Lung (tissue), 12 donors: ENCODE results near the gene DDN. TPM values are rescaled to one million over a fixed set of nuclear protein-coding genes. Genes with fewer than 3 reads are reported as not detected.

ENCODE experiments used
- ATAC-seq: fragments of 200-7000 bp; cut with Tn5 transposase; one replicate; pipeline ENCODE4 v1.9.1; 2020; ENCODE audit warnings: moderate number of reproducible peaks; ENCODE audit not compliant: insufficient read depth, low FRiP score
- DNase-seq, 3 donors: peaks; one replicate each; pipeline ENCODE4 v3.0.0-alpha.2; 2013 to 2017
- H3K27ac ChIP-seq, 2 donors: one replicate each; pipeline ENCODE4 v1.5.1; 2013; ENCODE audit warnings: mild to moderate bottlenecking in 2 of 2, moderate library complexity in 2 of 2, control low read depth in 1 of 2, inconsistent platforms in 1 of 2, low read depth in 1 of 2, low read length in 1 of 2
- H3K27me3 ChIP-seq, 3 donors: one replicate each; pipeline ENCODE4 v1.5.1; 2013; ENCODE audit warnings: low read length in 2 of 3; ENCODE audit not compliant: control insufficient read depth in 3 of 3, insufficient read depth in 3 of 3
- H3K36me3 ChIP-seq, 4 donors: one replicate each; pipeline ENCODE4 v1.5.1; 2013; ENCODE audit warnings: low read length in 4 of 4, mild to moderate bottlenecking in 1 of 4, moderate library complexity in 1 of 4; ENCODE audit not compliant: control insufficient read depth in 4 of 4, insufficient read depth in 4 of 4
- H3K4me1 ChIP-seq, 5 donors: one replicate each; pipeline ENCODE4 v1.5.1; 2013; ENCODE audit warnings: low read length in 5 of 5, mild to moderate bottlenecking in 2 of 5, moderate library complexity in 1 of 5; ENCODE audit not compliant: control insufficient read depth in 5 of 5, insufficient read depth in 5 of 5
- H3K4me3 ChIP-seq: one replicate; pipeline ENCODE4 v1.5.1; 2013; ENCODE audit warnings: mild to moderate bottlenecking, control low read depth, moderate library complexity
- H3K9ac ChIP-seq, 2 donors: one replicate each; pipeline ENCODE4 v1.5.1; 2013; ENCODE audit warnings: low read length in 2 of 2, control low read depth in 1 of 2; ENCODE audit not compliant: insufficient read depth in 1 of 2
- H3K9me3 ChIP-seq, 4 donors: one replicate each; pipeline ENCODE4 v1.5.1; 2013; ENCODE audit warnings: low read length in 3 of 4, mild to moderate bottlenecking in 1 of 4, moderate library complexity in 1 of 4; ENCODE audit not compliant: control insufficient read depth in 4 of 4, insufficient read depth in 3 of 4
- CTCF ChIP-seq: IDR thresholded peaks from 2 replicates; pipeline ENCODE4 v1.5.1; 2012; ENCODE audit warnings: mild to moderate bottlenecking; ENCODE audit errors: control extremely low read depth, extremely low read depth
- WGBS, 2 donors: extraction: QIAGEN DNeasy Blood & Tissue Kit; methylation state at CpG; one replicate each; pipeline ENCODE4 v1.1.7; 2013; 5-methylcytosine and 5-hydroxymethylcytosine counted together
- polyA plus RNA-seq, 2 donors: library from polyadenylated mRNA; stranded (reverse); fragments of 200-250 nt; gene quantifications; one replicate each; pipeline ENCODE4 v1.2.1, GENCODE V29; 2013
- total RNA-seq, 2 donors: library from RNA; depleted of rRNA in 1 of 2; stranded (reverse); fragments of >200 nt in 1 of 2; gene quantifications; one replicate each; pipeline ENCODE4 v1.2.1, GENCODE V29; 2014 to 2021
- donor health status: control.
- donor health status: control.
- donor health status: Bipolar disorder and iron deficiency.
- donor health status: healthy.
- donor health status: DM: yes; HTN: yes; CAD: no.

DDN gene
- total and polyA plus RNA-seq, 4 donors, result 0.04 to 0.12 (median 0.09) TPM

DNA sequence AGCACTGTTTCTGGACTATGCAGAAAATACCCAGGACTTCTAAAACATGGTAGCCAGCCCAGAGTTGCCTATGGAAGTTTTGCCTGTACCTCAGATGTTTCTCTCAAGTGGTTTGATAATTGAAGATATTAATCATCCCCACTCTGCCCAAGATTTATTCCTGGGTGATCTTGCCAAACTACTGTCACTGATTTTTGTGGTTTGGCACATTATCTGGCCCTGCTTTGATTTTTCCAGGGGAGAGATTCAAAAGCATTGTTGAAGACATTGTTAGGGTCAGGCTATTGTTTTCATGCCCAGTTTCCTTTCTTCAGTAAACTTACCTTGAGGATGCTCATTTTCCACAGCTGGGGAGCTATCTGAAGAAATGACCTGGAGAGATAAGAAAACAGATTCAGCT, 13.6 kb upstream of the DDN start:
- DNase-seq, result no peak
- ATAC-seq, result no peak
- H3K27me3 ChIP-seq, result no peaks in the 10 kb centered on the region
- TF ChIP-seq CTCF, result no peak
- no peak overlapping the region for H3K4me3 ChIP-seq
- H3K9ac ChIP-seq, result no peak overlapping the region
- peaks cover 7 to 18% (median 11%) of the 10 kb centered on the region in 4 donors for H3K36me3 ChIP-seq
- H3K27ac ChIP-seq, result no peak overlapping the region
- H3K9me3 ChIP-seq, result no peaks in the 10 kb centered on the region
- peaks cover 0 to 7% (median 2%) of the 10 kb centered on the region in 5 donors for H3K4me1 ChIP-seq

DNA sequence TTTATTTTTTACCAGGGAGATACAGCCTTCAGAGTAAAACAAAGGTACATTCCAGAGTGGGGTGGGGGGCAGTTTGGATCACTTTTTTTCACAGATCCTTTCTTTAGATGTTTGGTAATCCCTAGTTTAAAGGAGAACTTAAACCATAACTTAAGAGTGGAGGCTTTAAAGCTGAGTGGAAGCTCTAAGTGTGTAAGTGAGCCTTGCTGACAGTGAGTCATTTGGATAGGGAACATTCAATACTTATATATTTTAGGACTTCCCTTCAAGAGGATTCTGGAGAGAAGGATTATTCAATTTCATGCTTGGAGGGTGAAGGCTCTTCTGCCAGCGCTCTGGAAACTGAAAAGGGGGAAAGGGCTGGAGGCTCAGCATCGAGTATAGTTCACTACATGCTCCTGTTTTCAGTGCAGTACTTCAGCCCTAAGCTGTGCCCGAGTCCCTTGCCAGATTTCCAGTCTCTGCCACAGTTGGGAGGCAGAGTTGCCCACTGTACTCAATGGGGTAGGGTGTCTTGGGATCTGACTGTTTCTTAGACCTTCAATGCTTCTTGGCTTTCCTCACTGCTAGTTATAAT, 11.0 kb upstream of the DDN start:
- TF ChIP-seq CTCF, result no peak
- ATAC-seq (no peak), DNase-seq (no peak)
- H3K4me3 ChIP-seq, result no peak overlapping the region
- H3K9ac ChIP-seq, result no peak overlapping the region
- no peaks in the 10 kb centered on the region for H3K4me1 ChIP-seq
- 80 to 90% methylated on average over 3 of the region's 3 CpGs for whole genome bisulfite sequencing, 2 donors
- H3K9me3 ChIP-seq, result no peaks in the 10 kb centered on the region
- H3K27me3 ChIP-seq, result no peaks in the 10 kb centered on the region
- peaks cover 7 to 21% (median 14%) of the 10 kb centered on the region in 4 donors for H3K36me3 ChIP-seq
- no peak overlapping the region for H3K27ac ChIP-seq

GRCh38 chr12:49008943-49009342, 9.8 kb upstream of the DDN start:
- Histone ChIP-seq H3K4me1 (no peaks in the 10 kb centered on the region), H3K36me3 (peaks cover 12 to 31% (median 24%) of the 10 kb centered on the region in 4 donors), H3K4me3 (no peak overlapping the region), H3K9me3 (no peaks in the 10 kb centered on the region), H3K27me3 (peaks cover 0 to 5% (median 0%) of the 10 kb centered on the region in 3 donors), H3K27ac (no peak overlapping the region), H3K9ac (no peak overlapping the region)
- WGBS, 2 donors, result 90 to 94% methylated on average over 1 of the region's 1 CpG
- ATAC-seq (no peak), DNase-seq (no peak)
- no peak for TF ChIP-seq CTCF

DNA sequence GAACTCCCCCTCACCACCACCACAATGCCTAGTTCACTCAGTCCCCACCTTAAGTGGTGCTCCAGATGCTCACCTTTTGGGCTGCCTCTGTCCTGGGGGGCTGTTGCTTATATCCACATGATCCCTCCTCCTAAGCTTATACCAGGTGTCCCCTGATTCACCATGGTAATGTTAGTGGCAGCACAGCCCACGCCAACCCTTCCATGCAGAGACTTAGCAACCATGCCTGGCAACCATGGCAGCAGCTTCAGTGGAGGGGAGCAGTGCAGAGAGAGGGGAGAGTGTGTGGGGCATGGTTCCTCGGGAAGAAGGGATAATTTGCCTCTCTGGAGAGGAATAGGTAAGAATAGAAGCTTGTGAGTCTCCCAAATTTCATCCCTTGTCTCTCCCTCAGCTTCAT, 1.2 kb upstream of the DDN start:
- Histone ChIP-seq H3K36me3 (peaks cover 20 to 35% (median 32%) of the 10 kb centered on the region in 4 donors), H3K27me3 (peaks cover 17 to 34% (median 30%) of the 10 kb centered on the region in 3 donors), H3K27ac (no peak overlapping the region), H3K4me1 (peaks cover 2 to 31% (median 8%) of the 10 kb centered on the region in 5 donors), H3K4me3 (no peak overlapping the region), H3K9me3 (peaks cover 0 to 15% (median 0%) of the 10 kb centered on the region in 4 donors), H3K9ac (no peak overlapping the region)
- DNase-seq, result no peak
- 94 to 98% methylated on average over 2 of the region's 2 CpGs for WGBS, 2 donors
- no peak for ATAC-seq
- no peak for TF ChIP-seq CTCF
